Esophagus muscularis mucosa (tissue), 4 donors: ENCODE data around the gene UNKL. TPM values are rescaled to one million over a fixed set of nuclear protein-coding genes. Genes with fewer than 3 reads are reported as not detected.

Experiments used
- DNase-seq: peaks from one replicate; pipeline ENCODE4 v3.0.0-alpha.2; 2017; ENCODE audit errors: extremely low spot score
- H3K27ac ChIP-seq, 4 donors: fragments of 200-600 bp; sonication (generic); replicated peaks in 1 of 4; 1 replicate in 3 of 4; 2 replicates in 1 of 4; pipeline ENCODE4 v1.5.1; 2016 to 2019; ENCODE audit warnings: mild to moderate bottlenecking in 1 of 4
- H3K27me3 ChIP-seq, 4 donors: fragments of 200-600 bp; sonication (generic); one replicate each; pipeline versions ENCODE4 v1.5.1 to v1.6.0; 2016 to 2019
- H3K36me3 ChIP-seq, 4 donors: fragments of 200-600 bp; sonication (generic); one replicate each; pipeline ENCODE4 v1.5.1; 2016 to 2019
- H3K4me1 ChIP-seq, 4 donors: fragments of 200-600 bp; sonication (generic); one replicate each; pipeline ENCODE4 v1.5.1; 2016 to 2019
- H3K4me3 ChIP-seq, 4 donors: fragments of 200-600 bp; sonication (generic); 1 replicate in 2 of 4; 2 replicates in 2 of 4; pipeline ENCODE4 v1.5.1; 2016 to 2019; ENCODE audit warnings: mild to moderate bottlenecking in 4 of 4, moderate library complexity in 1 of 4
- H3K9me3 ChIP-seq, 4 donors: fragments of 200-600 bp; sonication (generic); 1 replicate in 3 of 4; 2 replicates in 1 of 4; pipeline ENCODE4 v1.5.1; 2016 to 2019
- CTCF ChIP-seq, 3 experiments: fragments of 200-600 bp in 2 of 3; fragments of 450-650 bp in 1 of 3; sonication (generic) in 2 of 3; IDR thresholded peaks; one replicate each; pipeline ENCODE4 v1.5.1; 2017 to 2019; ENCODE audit warnings: antibody characterized with exemption in 3 of 3, mild to moderate bottlenecking in 2 of 3, moderate library complexity in 1 of 3
- EP300 ChIP-seq: sonication (generic); formaldehyde crosslinking; IDR thresholded peaks from one replicate; pipeline ENCODE4 v1.6.1; 2017; ENCODE audit warnings: antibody characterized with exemption
- POLR2A ChIP-seq: fragments of 450-650 bp; IDR thresholded peaks from one replicate; pipeline ENCODE4 v1.6.1; 2017; ENCODE audit warnings: antibody characterized with exemption, moderate library complexity, mild to moderate bottlenecking, low read depth
- POLR2AphosphoS5 ChIP-seq, 2 donors: sonication (generic); formaldehyde crosslinking; IDR thresholded peaks; one replicate each; pipeline ENCODE4 v1.6.1; 2017; ENCODE audit warnings: antibody characterized with exemption in 2 of 2
- WGBS: methylation state at CpG from one replicate; pipeline ENCODE4 v1.1.5; 2018; 5-methylcytosine and 5-hydroxymethylcytosine counted together
- intact Hi-C: fragments of 100-400 bp; cut with DNase I; formaldehyde crosslinking; loops from one replicate; pipeline ENCODE4 v1.15.1; 2023
- total RNA-seq, 4 donors: library from RNA; depleted of rRNA; stranded (reverse); fragments of >200 nt; gene quantifications; one replicate each; pipeline versions ENCODE4 v1.1.0 to v1.2.1, GENCODE V29; 2016

Gene UNKL
- total RNA-seq, 4 donors from 2014 or later = 9.3 to 23.7 (median 16.5) TPM

- H3K9me3 ChIP-seq = no peaks in the 10 kb centered on the region
- DNase-seq = no peak
- 90% methylated on average over 20 of the region's 22 CpGs for WGBS
- intact Hi-C loops = loop anchor here (10.0 kb wide), 1 partner anchor 302 kb away; the partner anchor contains the start of gene MAPK8IP3
- no peak for TF ChIP-seq EP300
- no peak for TF ChIP-seq CTCF (IDR thresholded peaks at IDR 0.05)
- no peak for TF ChIP-seq POLR2AphosphoS5 (IDR thresholded peaks at IDR 0.05)
- TF ChIP-seq POLR2A = no peak
- no peaks in the 10 kb centered on the region for H3K27me3 ChIP-seq
- H3K4me1 ChIP-seq = peaks cover 6 to 15% (median 12%) of the 10 kb centered on the region in 4 donors
- peaks cover 45 to 88% (median 71%) of the 10 kb centered on the region in 4 donors for H3K36me3 ChIP-seq
- no peak overlapping the region for H3K4me3 ChIP-seq
- H3K27ac ChIP-seq = no peak overlapping the region
These were observed 11.5 kb downstream of the UNKL start for GRCh38 chr16:1403036-1403435.

- TF ChIP-seq CTCF (IDR thresholded peaks at IDR 0.05) = no peak
- no peak for TF ChIP-seq POLR2AphosphoS5 (IDR thresholded peaks at IDR 0.05)
- TF ChIP-seq EP300 = no peak
- TF ChIP-seq POLR2A = no peak
- Histone ChIP-seq H3K27me3 (no peaks in the 10 kb centered on the region), H3K4me3 (no peak overlapping the region), H3K27ac (no peak overlapping the region), H3K36me3 (peaks cover 45 to 94% (median 78%) of the 10 kb centered on the region in 4 donors), H3K4me1 (peaks cover 0 to 4% (median 1%) of the 10 kb centered on the region in 4 donors), H3K9me3 (no peaks in the 10 kb centered on the region)
- no peak for DNase-seq
- WGBS = 100% methylated on average over 8 of the region's 13 CpGs
- intact Hi-C loops = loop anchor here (10.0 kb wide), 1 partner anchor 303 kb away; the partner anchor contains the start of gene MAPK8IP3
These were observed 12.7 kb downstream of the UNKL start for GRCh38 chr16:1401758-1402154.

GRCh38 chr16:1401061-1401757, 13.3 kb downstream of the UNKL start:
- Histone ChIP-seq H3K27ac (no peak overlapping the region), H3K4me3 (no peak overlapping the region), H3K9me3 (no peaks in the 10 kb centered on the region), H3K36me3 (peaks cover 44 to 94% (median 79%) of the 10 kb centered on the region in 4 donors), H3K27me3 (no peaks in the 10 kb centered on the region), H3K4me1 (peaks cover 0 to 4% (median 0%) of the 10 kb centered on the region in 4 donors)
- intact Hi-C loops = loop anchor here (10.0 kb wide), 1 partner anchor 304 kb away; the partner anchor contains the start of gene MAPK8IP3
- 89% methylated on average over 18 of the region's 29 CpGs for WGBS
- no peak for TF ChIP-seq POLR2A
- TF ChIP-seq EP300 = no peak
- TF ChIP-seq POLR2AphosphoS5 (IDR thresholded peaks at IDR 0.05) = no peak
- no peak for TF ChIP-seq CTCF (IDR thresholded peaks at IDR 0.05)
- no peak for DNase-seq

- WGBS = 88% methylated on average over 12 of the region's 38 CpGs
- DNase-seq = no peak
- Histone ChIP-seq H3K4me1 (peaks cover 0 to under 1% (median 0%) of the 10 kb centered on the region in 4 donors), H3K4me3 (no peak overlapping the region), H3K27me3 (no peaks in the 10 kb centered on the region), H3K27ac (no peak overlapping the region), H3K9me3 (no peaks in the 10 kb centered on the region), H3K36me3 (peaks cover 50 to 98% (median 92%) of the 10 kb centered on the region in 4 donors)
- no peak for TF ChIP-seq CTCF (IDR thresholded peaks at IDR 0.05)
- TF ChIP-seq POLR2A = no peak
- TF ChIP-seq POLR2AphosphoS5 (IDR thresholded peaks at IDR 0.05) = no peak
- no peak for TF ChIP-seq EP300
- intact Hi-C loops = no loop called here
These were observed 15.5 kb downstream of the UNKL start for GRCh38 chr16:1398826-1399581.
